ENCODE results near the gene PBX3.

Gene PBX3

DNA sequence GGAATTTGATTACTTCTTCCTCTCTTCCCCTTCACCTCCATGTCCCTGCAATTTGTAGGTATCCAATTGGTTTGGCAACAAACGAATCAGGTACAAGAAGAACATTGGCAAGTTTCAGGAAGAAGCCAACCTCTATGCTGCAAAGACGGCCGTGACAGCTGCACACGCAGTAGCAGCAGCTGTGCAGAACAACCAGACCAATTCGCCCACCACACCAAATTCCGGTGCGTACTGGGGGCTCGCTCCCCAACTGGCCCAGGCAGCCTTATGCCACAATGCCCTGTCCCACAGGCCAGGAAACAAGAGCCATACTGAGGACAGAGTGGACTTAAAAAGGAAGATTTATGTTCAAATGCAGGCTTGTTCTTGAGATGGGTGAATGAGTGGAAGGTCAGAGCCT lies 213.5 kb downstream of the PBX3 start:
- no peaks in the 10 kb centered on the region for H3K27me3 ChIP-seq (ENCODE audit: insufficient read depth, low read length, poor library complexity, severe bottlenecking)
- H4K20me1 ChIP-seq (ENCODE audit: insufficient read depth, low read length, poor library complexity, severe bottlenecking): no peaks in the 10 kb centered on the region
- no peaks in the 10 kb centered on the region for H3K4me1 ChIP-seq (ENCODE audit: insufficient read depth, low read length, poor library complexity, severe bottlenecking)
- no peak overlapping the region for H3K9ac ChIP-seq (ENCODE audit: low read depth, low read length, poor library complexity, severe bottlenecking)
- H3F3A ChIP-seq (ENCODE audit: low read depth): no peaks in the 10 kb centered on the region
- H3K36me3 ChIP-seq (ENCODE audit: insufficient read depth, low read length): peaks cover 62% of the 10 kb centered on the region; the same call in 1 of the 2 replicates
- H2AFZ ChIP-seq (ENCODE audit: low read length): no peak overlapping the region
- no peaks in the 10 kb centered on the region for H3K9me3 ChIP-seq (ENCODE audit: insufficient read depth, low read depth, low read length)
- TF ChIP-seq EZH2phosphoT487 (IDR thresholded peaks at IDR 0.05; ENCODE audit: borderline replicate concordance): no peak
- TF ChIP-seq, protein P1, sequence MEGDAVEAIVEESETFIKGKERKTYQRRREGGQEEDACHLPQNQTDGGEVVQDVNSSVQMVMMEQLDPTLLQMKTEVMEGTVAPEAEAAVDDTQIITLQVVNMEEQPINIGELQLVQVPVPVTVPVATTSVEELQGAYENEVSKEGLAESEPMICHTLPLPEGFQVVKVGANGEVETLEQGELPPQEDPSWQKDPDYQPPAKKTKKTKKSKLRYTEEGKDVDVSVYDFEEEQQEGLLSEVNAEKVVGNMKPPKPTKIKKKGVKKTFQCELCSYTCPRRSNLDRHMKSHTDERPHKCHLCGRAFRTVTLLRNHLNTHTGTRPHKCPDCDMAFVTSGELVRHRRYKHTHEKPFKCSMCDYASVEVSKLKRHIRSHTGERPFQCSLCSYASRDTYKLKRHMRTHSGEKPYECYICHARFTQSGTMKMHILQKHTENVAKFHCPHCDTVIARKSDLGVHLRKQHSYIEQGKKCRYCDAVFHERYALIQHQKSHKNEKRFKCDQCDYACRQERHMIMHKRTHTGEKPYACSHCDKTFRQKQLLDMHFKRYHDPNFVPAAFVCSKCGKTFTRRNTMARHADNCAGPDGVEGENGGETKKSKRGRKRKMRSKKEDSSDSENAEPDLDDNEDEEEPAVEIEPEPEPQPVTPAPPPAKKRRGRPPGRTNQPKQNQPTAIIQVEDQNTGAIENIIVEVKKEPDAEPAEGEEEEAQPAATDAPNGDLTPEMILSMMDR (conservative IDR thresholded peaks at IDR 0.05; ENCODE audit: low read length): no peak
- H3K9me2 ChIP-seq (replicated peaks; ENCODE audit: low read depth, low read length): no peaks in the 10 kb centered on the region
- no peaks in the 10 kb centered on the region for H3K79me2 ChIP-seq (ENCODE audit: insufficient read depth, low read length)
- no peak overlapping the region for H3K4me2 ChIP-seq (ENCODE audit: low read depth, low read length, poor library complexity, severe bottlenecking)
- H3K4me3 ChIP-seq (ENCODE audit: low read length, poor library complexity, severe bottlenecking): no peak overlapping the region

DNA sequence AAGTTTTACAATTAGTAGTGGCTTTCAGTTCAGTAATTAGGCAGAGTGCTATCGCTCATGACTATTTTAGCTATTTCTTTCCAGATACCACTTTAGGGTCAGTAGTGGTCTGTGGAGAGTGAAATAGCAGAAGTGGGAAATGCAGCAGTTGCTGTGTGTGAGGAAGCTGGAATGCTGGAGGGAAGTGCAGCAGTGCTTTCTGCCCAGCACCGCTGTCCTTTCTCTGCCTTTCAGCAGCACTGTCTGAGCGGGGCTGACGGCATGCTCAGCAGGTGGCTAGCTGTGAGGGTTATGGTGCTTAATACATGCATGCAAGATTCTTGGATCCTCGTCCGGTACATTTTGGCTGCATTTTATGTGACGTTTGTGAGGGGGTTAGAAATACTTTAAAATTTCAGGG lies 213.9 kb downstream of the PBX3 start:
- Histone ChIP-seq H3K36me3 (ENCODE audit: insufficient read depth, low read length) (peaks cover 65% of the 10 kb centered on the region; the same call in 1 of the 2 replicates), H3K4me2 (ENCODE audit: low read depth, low read length, poor library complexity, severe bottlenecking) (no peak overlapping the region), H3K4me3 (ENCODE audit: low read length, poor library complexity, severe bottlenecking) (no peak overlapping the region)

DNA sequence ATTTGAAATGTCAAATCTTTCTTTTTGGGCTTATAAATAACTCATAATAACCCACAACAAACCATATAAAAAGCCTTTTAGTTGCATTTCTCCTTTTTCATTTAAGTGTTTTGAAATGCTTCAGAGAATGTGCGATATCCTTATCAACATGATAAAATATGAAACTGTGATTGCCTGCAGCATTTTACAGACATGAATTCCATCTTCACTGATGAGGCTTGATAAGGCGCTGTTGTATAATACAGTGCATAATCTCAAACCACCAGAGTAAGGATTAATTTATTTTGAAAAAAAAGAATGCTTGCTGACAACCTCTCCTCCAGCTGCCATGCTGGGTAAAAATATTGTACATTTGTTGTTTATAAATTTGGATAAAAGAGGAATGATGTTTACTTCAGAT lies 216.8 kb downstream of the PBX3 start:
- Histone ChIP-seq H3K79me2 (ENCODE audit: insufficient read depth, low read length) (no peaks in the 10 kb centered on the region), H3K9me3 (ENCODE audit: insufficient read depth, low read depth, low read length) (no peaks in the 10 kb centered on the region), H3K4me2 (ENCODE audit: low read depth, low read length, poor library complexity, severe bottlenecking) (no peak overlapping the region), H2AFZ (ENCODE audit: low read length) (no peak overlapping the region), H3K9ac (ENCODE audit: low read depth, low read length, poor library complexity, severe bottlenecking) (no peak overlapping the region), H4K20me1 (ENCODE audit: insufficient read depth, low read length, poor library complexity, severe bottlenecking) (no peaks in the 10 kb centered on the region), H3K9me2 (replicated peaks; ENCODE audit: low read depth, low read length) (no peaks in the 10 kb centered on the region), H3K27me3 (ENCODE audit: insufficient read depth, low read length, poor library complexity, severe bottlenecking) (no peaks in the 10 kb centered on the region), H3F3A (ENCODE audit: low read depth) (no peaks in the 10 kb centered on the region), H3K4me3 (ENCODE audit: low read length, poor library complexity, severe bottlenecking) (no peak overlapping the region), H3K36me3 (ENCODE audit: insufficient read depth, low read length) (peaks cover 64% of the 10 kb centered on the region; the same call in 1 of the 2 replicates), H3K4me1 (ENCODE audit: insufficient read depth, low read length, poor library complexity, severe bottlenecking) (no peaks in the 10 kb centered on the region)
- TF ChIP-seq, protein P1 (conservative IDR thresholded peaks at IDR 0.05; ENCODE audit: low read length): no peak
- no peak for TF ChIP-seq EZH2phosphoT487 (IDR thresholded peaks at IDR 0.05; ENCODE audit: borderline replicate concordance)

More for the DNA sequence above, 213.9 kb downstream of the PBX3 start:
- H3K79me2 ChIP-seq (ENCODE audit: insufficient read depth, low read length): no peaks in the 10 kb centered on the region
- H2AFZ ChIP-seq (ENCODE audit: low read length): no peak overlapping the region
- H3K4me1 ChIP-seq (ENCODE audit: insufficient read depth, low read length, poor library complexity, severe bottlenecking): no peaks in the 10 kb centered on the region
- no peaks in the 10 kb centered on the region for H3K9me2 ChIP-seq (replicated peaks; ENCODE audit: low read depth, low read length)
- no peaks in the 10 kb centered on the region for H4K20me1 ChIP-seq (ENCODE audit: insufficient read depth, low read length, poor library complexity, severe bottlenecking)
- TF ChIP-seq EZH2phosphoT487 (IDR thresholded peaks at IDR 0.05; ENCODE audit: borderline replicate concordance): no peak
- TF ChIP-seq, protein P1 (conservative IDR thresholded peaks at IDR 0.05; ENCODE audit: low read length): no peak
- no peaks in the 10 kb centered on the region for H3K9me3 ChIP-seq (ENCODE audit: insufficient read depth, low read depth, low read length)
- no peak overlapping the region for H3K9ac ChIP-seq (ENCODE audit: low read depth, low read length, poor library complexity, severe bottlenecking)
- H3F3A ChIP-seq (ENCODE audit: low read depth): no peaks in the 10 kb centered on the region
- H3K27me3 ChIP-seq (ENCODE audit: insufficient read depth, low read length, poor library complexity, severe bottlenecking): no peaks in the 10 kb centered on the region
